Embryonic facial prominence (tissue), 1 donor: Measurements from ENCODE around the gene ITFG1.
A peak's percentile ranks its signal among the peaks of the same experiment; 100 is the strongest.

Source experiments
- DNase-seq: peaks from one replicate; pipeline ENCODE4 v3.0.0-alpha.2; 2016; ENCODE audit errors: extremely low spot score

ITFG1 gene

GRCh38 chr16:47460711-47461597, at the start of gene ITFG1, which contains the start of gene PHKB:
Gene ITFG1, minus strand, starts transcription at chr16:47461063. Its CDS starts 18 bp downstream, at chr16:47461045.
Gene PHKB, plus strand, starts transcription at chr16:47461331. Its CDS starts 20 bp downstream, at chr16:47461351.
- DNase-seq, result peak; percentile 68

- DNase-seq, result no peak
Measured at GRCh38 chr16:47507701-47508100, 46.8 kb upstream of the ITFG1 start.

GRCh38 chr16:47506800-47507199, 45.9 kb upstream of the ITFG1 start:
- DNase-seq, result no peak

GRCh38 chr16:47504599-47504998, 43.7 kb upstream of the ITFG1 start:
- DNase-seq, result no peak

- no peak for DNase-seq
Measured at GRCh38 chr16:47503936-47504335, 43.1 kb upstream of the ITFG1 start.

GRCh38 chr16:47499700-47500264, 38.9 kb upstream of the ITFG1 start:
- DNase-seq, result no peak

GRCh38 chr16:47499080-47499699, 38.3 kb upstream of the ITFG1 start:
- no peak for DNase-seq

GRCh38 chr16:47493381-47494337, 32.8 kb upstream of the ITFG1 start:
- DNase-seq, result no peak

- no peak for DNase-seq
Measured at GRCh38 chr16:47492428-47493377, 31.8 kb upstream of the ITFG1 start.

- no peak for DNase-seq
Measured at GRCh38 chr16:47492036-47492427, 31.2 kb upstream of the ITFG1 start.

GRCh38 chr16:47490471-47490870, 29.6 kb upstream of the ITFG1 start:
- no peak for DNase-seq

- no peak for DNase-seq
Measured at GRCh38 chr16:47488051-47488450, 27.2 kb upstream of the ITFG1 start.

- no peak for DNase-seq
Measured at GRCh38 chr16:47486856-47487255, 26.0 kb upstream of the ITFG1 start.

GRCh38 chr16:47483616-47484015, 22.8 kb upstream of the ITFG1 start:
- DNase-seq, result no peak

GRCh38 chr16:47481698-47482374, 21.0 kb upstream of the ITFG1 start:
- DNase-seq, result no peak

GRCh38 chr16:47480410-47480809, 19.5 kb upstream of the ITFG1 start:
- no peak for DNase-seq

GRCh38 chr16:47477679-47478078, 16.8 kb upstream of the ITFG1 start:
- no peak for DNase-seq

GRCh38 chr16:47476654-47477345, 15.9 kb upstream of the ITFG1 start:
- DNase-seq, result no peak

- no peak for DNase-seq
Measured at GRCh38 chr16:47475786-47476185, 14.9 kb upstream of the ITFG1 start.
